Endothelial cell of umbilical vein (primary cell): ENCODE measurements around the gene MTRF1L. TPM values are rescaled to one million over a fixed set of nuclear protein-coding genes. Genes with fewer than 3 reads are reported as not detected.

ENCODE experiments used
- BruUV-seq: library from RNA; stranded (reverse); fragments of 400-500 nt; replicated peaks from 2 replicates; lab custom pipeline; 2021; lab: Mats Ljungman, UMichigan
- CTCF ChIA-PET: fragments of 300-600, 350-600 bp; sonication (Branson Sonifier 250); formaldehyde crosslinking; loops from one replicate; lab custom pipeline; 2021; ENCODE audit warnings: antibody characterized with exemption, inconsistent platforms; lab: Charles Lee
- POLR2A ChIA-PET: fragments of 300-600, 350-600 bp; sonication (Branson Sonifier 250); formaldehyde crosslinking; loops from one replicate; lab custom pipeline; 2021; ENCODE audit warnings: antibody characterized with exemption, inconsistent platforms; lab: Charles Lee
- DNase-seq: peaks from one replicate; pipeline ENCODE4 v3.0.0-alpha.2; 2011; ENCODE audit warnings: low read depth, low spot score
- FAIRE-seq: peaks from 2 replicates; lab custom pipeline; 2011; peaks lifted over from hg19 to GRCh38; lab: Jason Lieb, UNC
- H2AFZ ChIP-seq: 2 replicates; pipeline ENCODE4 v1.6.0; 2012; ENCODE audit warnings: low read depth, low read length, control low read depth, inconsistent platforms
- H3K27ac ChIP-seq: 2 replicates; pipeline ENCODE4 v1.5.1; 2011; ENCODE audit warnings: low read depth, mild to moderate bottlenecking, control low read depth, low read length, moderate library complexity; ENCODE audit not compliant: insufficient read depth
- H3K27me3 ChIP-seq, 2 experiments: 2 replicates each; pipeline versions ENCODE4 v1.6.0 to v1.6.1; 2011; ENCODE audit warnings: low read length in 2 of 2, mixed read lengths in 1 of 2; ENCODE audit not compliant: control insufficient read depth in 2 of 2, insufficient read depth in 2 of 2
- H3K36me3 ChIP-seq, 2 experiments: 2 replicates in 1 of 2; 3 replicates in 1 of 2; pipeline ENCODE4 v1.5.1; 2011; ENCODE audit warnings: low read length in 2 of 2, mild to moderate bottlenecking in 1 of 2, moderate library complexity in 1 of 2; ENCODE audit not compliant: control insufficient read depth in 2 of 2, insufficient read depth in 2 of 2; ENCODE audit errors: extremely low read depth in 1 of 2
- H3K4me1 ChIP-seq: 3 replicates; pipeline ENCODE4 v1.5.1; 2011; ENCODE audit warnings: mild to moderate bottlenecking, low read length; ENCODE audit not compliant: control insufficient read depth, insufficient read depth; ENCODE audit errors: extremely low read depth
- H3K4me2 ChIP-seq: 2 replicates; pipeline ENCODE4 v1.6.1; 2011; ENCODE audit warnings: low read length, control low read depth, mixed read lengths; ENCODE audit not compliant: insufficient read depth
- H3K4me3 ChIP-seq, 3 experiments: fragments of 200-600 bp in 1 of 3; sonication (generic), shearing (Covaris generic) in 1 of 3; replicated peaks in 1 of 3; 2 replicates each; pipeline ENCODE4 v1.5.1; 2011 to 2016; ENCODE audit warnings: control low read depth in 3 of 3, low read length in 3 of 3, mild to moderate bottlenecking in 2 of 3, inconsistent platforms in 1 of 3, low read depth in 1 of 3, moderate library complexity in 1 of 3; ENCODE audit not compliant: insufficient read depth in 1 of 3
- H3K79me2 ChIP-seq: 2 replicates; pipeline ENCODE4 v1.6.0; 2012; ENCODE audit warnings: low read length, inconsistent platforms; ENCODE audit not compliant: control insufficient read depth, insufficient read depth
- H3K9ac ChIP-seq: replicated peaks from 2 replicates; pipeline ENCODE3; 2011; ENCODE audit warnings: low read length, control low read depth; ENCODE audit not compliant: insufficient read depth; ENCODE audit errors: extremely low read depth
- H3K9me1 ChIP-seq: replicated peaks from 3 replicates; pipeline ENCODE4 v1.6.0; 2011; ENCODE audit warnings: mild to moderate bottlenecking, low read length; ENCODE audit not compliant: control insufficient read depth, insufficient read depth; ENCODE audit errors: extremely low read depth
- H3K9me3 ChIP-seq: replicated peaks from 2 replicates; pipeline ENCODE4 v1.5.1; 2012; ENCODE audit warnings: low read length, inconsistent platforms; ENCODE audit not compliant: control insufficient read depth, insufficient read depth
- H4K20me1 ChIP-seq: replicated peaks from 2 replicates; pipeline ENCODE3; 2011; ENCODE audit warnings: mild to moderate bottlenecking, low read length; ENCODE audit not compliant: control insufficient read depth, insufficient read depth; ENCODE audit errors: extremely low read depth
- CTCF ChIP-seq, 2 donors: IDR thresholded peaks; 1 replicate in 1 of 2; 2 replicates in 1 of 2; pipeline ENCODE4 v1.5.1; 2011; ENCODE audit warnings: low read length in 2 of 2, mild to moderate bottlenecking in 2 of 2, moderate library complexity in 2 of 2, control low read depth in 1 of 2, inconsistent platforms in 1 of 2, low read depth in 1 of 2; ENCODE audit not compliant: insufficient read depth in 1 of 2; ENCODE audit errors: extremely low read depth in 1 of 2
- GATA2 ChIP-seq: IDR thresholded peaks from 2 replicates; pipeline ENCODE4 v1.7.0; 2011; ENCODE audit warnings: low read depth, mild to moderate bottlenecking, moderate library complexity, mixed read lengths, low read length; ENCODE audit not compliant: insufficient read length, insufficient read depth
- JUN ChIP-seq: IDR thresholded peaks from 2 replicates; pipeline ENCODE4 v1.6.1; 2011; ENCODE audit warnings: borderline replicate concordance, low read depth; ENCODE audit not compliant: insufficient read length, insufficient read depth
- MAX ChIP-seq: IDR thresholded peaks from 2 replicates; pipeline ENCODE4 v1.6.1; 2011; ENCODE audit not compliant: insufficient read depth, insufficient read length
- MYC ChIP-seq: IDR thresholded peaks from one replicate; pipeline ENCODE4 v1.6.1; 2011; ENCODE audit warnings: mild to moderate bottlenecking, low read depth, low read length
- dilution Hi-C: fragments of 300-500 bp; cut with MboI; formaldehyde crosslinking; loops from one replicate; pipeline ENCODE4 v1.15.0; 2019; ENCODE audit warnings: low sequenced_read_pairs; ENCODE audit not compliant: extremely low pct_ligation_motif_present
- intact Hi-C: fragments of 100-400 bp; cut with micrococcal nuclease; formaldehyde crosslinking; loops from one replicate; pipeline ENCODE4 v1.10.0; 2022
- polyA plus RNA-seq, 4 experiments: library from polyadenylated mRNA; depleted of rRNA in 3 of 4; stranded (reverse) in 3 of 4; unstranded in 1 of 4; fragments of >200 nt; gene quantifications; 2 replicates each; pipeline versions ENCODE4 v1.2.1 to v1.2.3, GENCODE V29; 2011 to 2012; ENCODE audit warnings: missing spikeins in 1 of 4
- total RNA-seq: library from RNA; stranded (reverse); gene quantifications from 2 replicates; pipeline ENCODE4 v1.2.3, GENCODE V29; 2021

The MTRF1L gene
- total and polyA plus RNA-seq, 2 donors (not counting 3 experiments of a cell fraction or from before 2014, with no cell fraction given): 6.2 to 27.5 TPM

GRCh38 chr6:152957796-152958195 lies 44.7 kb downstream of the MTRF1L start:
- no peaks in the 10 kb centered on the region for H3K36me3 ChIP-seq
- H2AFZ ChIP-seq: no peak overlapping the region
- DNase-seq (no peak), FAIRE-seq (no peak)
- no peaks in the 10 kb centered on the region for H3K4me1 ChIP-seq
- dilution Hi-C loops (no loop called here), intact Hi-C loops (loop anchor here (10.0 kb wide), 1 partner anchor 653 kb away; no protein-coding TSS in a partner anchor)
- no peaks in the 10 kb centered on the region for H3K79me2 ChIP-seq
- H3K9ac ChIP-seq: no peak overlapping the region
- no peak overlapping the region for H3K4me3 ChIP-seq
- no peak overlapping the region for H3K4me2 ChIP-seq
- H4K20me1 ChIP-seq: no peaks in the 10 kb centered on the region
- no peaks in the 10 kb centered on the region for H3K27me3 ChIP-seq
- ChIA-PET CTCF (interaction anchor here (0.6 to 1.3 kb wide), 4 partner anchors 10 to 854 kb away, joined by 3 to 4 read pairs (median 4); no protein-coding TSS in a partner anchor), POLR2A (no interaction called here)
- H3K27ac ChIP-seq: no peak overlapping the region
- no peaks in the 10 kb centered on the region for H3K9me1 ChIP-seq
- TF ChIP-seq CTCF (IDR thresholded peaks at IDR 0.05; ENCODE audit: extremely low read depth in 1 of 2, insufficient read depth in 1 of 2, low read depth in 1 of 2, low read length in 2 of 2): no peak
- no peak for TF ChIP-seq MYC
- no peak for TF ChIP-seq GATA2
- no peak for TF ChIP-seq MAX
- TF ChIP-seq JUN: no peak
- BruUV-seq: no TSS peak
- H3K9me3 ChIP-seq: no peaks in the 10 kb centered on the region
